H1 (cell line): Measurements from ENCODE around the gene SLC37A3. TPM values are rescaled to one million over a fixed set of nuclear protein-coding genes. Genes with fewer than 3 reads are reported as not detected.

Source experiments
- CTCF ChIA-PET: fragments of 300-600 bp; sonication (Branson Sonifier 250); formaldehyde crosslinking; loops from one replicate; lab custom pipeline; 2021; ENCODE audit not compliant: partially characterized antibody; lab: Charles Lee
- POLR2A ChIA-PET: fragments of 300-600 bp; sonication (Branson Sonifier 250); formaldehyde crosslinking; loops from one replicate; lab custom pipeline; 2021; ENCODE audit warnings: inconsistent platforms; ENCODE audit not compliant: partially characterized antibody; lab: Charles Lee
- DNase-seq, 2 experiments: peaks; one replicate each; pipeline versions ENCODE4 v3.0.0 to v3.0.0-alpha.2; 2010 to 2022; ENCODE audit warnings: low spot score in 2 of 2, low read depth in 1 of 2, mixed read lengths in 1 of 2
- FAIRE-seq: peaks from 2 replicates; lab custom pipeline; 2011; peaks lifted over from hg19 to GRCh38; lab: Jason Lieb, UNC
- H2AFZ ChIP-seq: 2 replicates; pipeline ENCODE4 v1.8.1; 2012; ENCODE audit warnings: low read length, inconsistent platforms
- H2AK5ac ChIP-seq: 2 replicates; pipeline ENCODE4 v1.6.1; 2013; ENCODE audit warnings: low read depth, low read length
- H2BK120ac ChIP-seq: replicated peaks from 2 replicates; pipeline ENCODE3; 2013; ENCODE audit warnings: low read depth, low read length, inconsistent platforms
- H2BK12ac ChIP-seq: 2 replicates; pipeline ENCODE4 v1.6.1; 2013; ENCODE audit warnings: low read depth, low read length
- H2BK15ac ChIP-seq: 2 replicates; pipeline ENCODE4 v1.6.1; 2013; ENCODE audit warnings: low read length
- H2BK20ac ChIP-seq: 2 replicates; pipeline ENCODE4 v1.6.1; 2013; ENCODE audit warnings: low read length
- H2BK5ac ChIP-seq: 2 replicates; pipeline ENCODE4 v1.6.1; 2013; ENCODE audit warnings: low read depth, low read length
- H3K14ac ChIP-seq: 2 replicates; pipeline ENCODE4 v1.6.1; 2013; ENCODE audit warnings: inconsistent platforms; ENCODE audit not compliant: insufficient read length
- H3K18ac ChIP-seq: 2 replicates; pipeline ENCODE4 v1.6.1; 2013; ENCODE audit warnings: low read length; ENCODE audit errors: extremely low read depth
- H3K23ac ChIP-seq: 2 replicates; pipeline ENCODE4 v1.6.1; 2013; ENCODE audit warnings: inconsistent platforms; ENCODE audit not compliant: insufficient read length
- H3K23me2 ChIP-seq: 2 replicates; pipeline ENCODE4 v1.6.1; 2013; ENCODE audit warnings: low read depth, low read length
- H3K27ac ChIP-seq: 2 replicates; pipeline ENCODE4 v1.6.1; 2011; ENCODE audit warnings: low read depth, low read length, inconsistent platforms
- H3K27me3 ChIP-seq, 4 experiments: replicated peaks in 1 of 4; 1 replicate in 1 of 4; 2 replicates in 3 of 4; pipeline versions ENCODE4 v1.6.1 to v1.8.1; 2011 to 2013; ENCODE audit warnings: low read length in 3 of 4, mild to moderate bottlenecking in 3 of 4, inconsistent platforms in 2 of 4, mixed read lengths in 2 of 4, moderate library complexity in 1 of 4; ENCODE audit not compliant: control insufficient read depth in 3 of 4, insufficient read depth in 3 of 4; ENCODE audit errors: extremely low read depth in 1 of 4
- H3K36me3 ChIP-seq, 4 experiments: 2 replicates each; pipeline versions ENCODE4 v1.6.1 to v1.8.1; 2011 to 2013; ENCODE audit warnings: mild to moderate bottlenecking in 4 of 4, low read length in 3 of 4, moderate library complexity in 2 of 4, control low read depth in 1 of 4, inconsistent platforms in 1 of 4; ENCODE audit not compliant: insufficient read depth in 4 of 4, control insufficient read depth in 2 of 4
- H3K4ac ChIP-seq: replicated peaks from 2 replicates; pipeline ENCODE3; 2013; ENCODE audit warnings: low read length, low read depth, mixed read lengths, inconsistent platforms; ENCODE audit not compliant: insufficient read length
- H3K4me1 ChIP-seq, 4 experiments: replicated peaks in 1 of 4; 1 replicate in 1 of 4; 2 replicates in 3 of 4; pipeline versions ENCODE4 v1.6.1 to v1.8.1; 2011 to 2013; ENCODE audit warnings: low read length in 3 of 4, inconsistent platforms in 2 of 4, mixed read lengths in 1 of 4; ENCODE audit not compliant: insufficient read depth in 4 of 4, control insufficient read depth in 3 of 4
- H3K4me2 ChIP-seq, 2 experiments: 2 replicates each; pipeline versions ENCODE4 v1.6.1 to v1.8.1; 2011 to 2013; ENCODE audit warnings: low read depth in 2 of 2, low read length in 2 of 2, control low read depth in 1 of 2, inconsistent platforms in 1 of 2, mild to moderate bottlenecking in 1 of 2; ENCODE audit not compliant: insufficient read depth in 1 of 2
- H3K4me3 ChIP-seq, 4 experiments: fragments of 200-600, 300-600 bp in 1 of 4; sonication (generic), shearing (Covaris generic), sonication (Bioruptor Twin) in 1 of 4; 2 replicates each; pipeline versions ENCODE4 v1.5.1 to v1.8.1; 2011 to 2016; ENCODE audit warnings: low read length in 4 of 4, low read depth in 3 of 4, control low read depth in 2 of 4, inconsistent platforms in 2 of 4, mild to moderate bottlenecking in 2 of 4, mixed read lengths in 1 of 4, moderate library complexity in 1 of 4; ENCODE audit not compliant: insufficient read depth in 2 of 4; ENCODE audit errors: extremely low read depth in 1 of 4
- H3K56ac ChIP-seq: replicated peaks from 2 replicates; pipeline ENCODE3; 2013; ENCODE audit warnings: low read depth, mild to moderate bottlenecking, mixed read lengths, low read length, inconsistent platforms; ENCODE audit not compliant: insufficient read length
- H3K79me1 ChIP-seq: 2 replicates; pipeline ENCODE4 v1.6.1; 2013; ENCODE audit warnings: low read depth, low read length, control low read depth
- H3K79me2 ChIP-seq, 2 experiments: 2 replicates each; pipeline versions ENCODE4 v1.6.1 to v1.8.1; 2012 to 2013; ENCODE audit warnings: low read length in 2 of 2, mild to moderate bottlenecking in 2 of 2, inconsistent platforms in 1 of 2; ENCODE audit not compliant: insufficient read depth in 2 of 2, control insufficient read depth in 1 of 2
- H3K9ac ChIP-seq, 4 experiments: replicated peaks in 1 of 4; 1 replicate in 1 of 4; 2 replicates in 3 of 4; pipeline versions ENCODE4 v1.6.1 to v1.8.1; 2011 to 2013; ENCODE audit warnings: low read depth in 3 of 4, low read length in 3 of 4, control low read depth in 2 of 4, mild to moderate bottlenecking in 2 of 4, moderate library complexity in 2 of 4, inconsistent platforms in 1 of 4; ENCODE audit errors: extremely low read depth in 1 of 4
- H3K9me3 ChIP-seq, 2 experiments: 2 replicates each; pipeline versions ENCODE4 v1.6.1 to v1.8.1; 2012 to 2013; ENCODE audit warnings: mild to moderate bottlenecking in 2 of 2, moderate library complexity in 2 of 2, control low read depth in 1 of 2, inconsistent platforms in 1 of 2, low read depth in 1 of 2, low read length in 1 of 2, mixed read lengths in 1 of 2; ENCODE audit not compliant: insufficient read depth in 2 of 2
- H4K20me1 ChIP-seq, 2 experiments: replicated peaks in 1 of 2; 2 replicates each; pipeline versions ENCODE3 to v1.8.1; 2011 to 2013; ENCODE audit warnings: inconsistent platforms in 2 of 2, low read length in 2 of 2, mild to moderate bottlenecking in 1 of 2; ENCODE audit not compliant: insufficient read depth in 2 of 2, control insufficient read depth in 1 of 2
- H4K5ac ChIP-seq: 2 replicates; pipeline ENCODE4 v1.6.1; 2013; ENCODE audit warnings: low read length, low read depth, mixed read lengths, inconsistent platforms; ENCODE audit not compliant: insufficient read length
- H4K8ac ChIP-seq: 2 replicates; pipeline ENCODE4 v1.8.0; 2013; ENCODE audit warnings: mild to moderate bottlenecking, moderate library complexity, low read length, inconsistent platforms; ENCODE audit not compliant: insufficient read depth; ENCODE audit errors: extremely low read depth
- H4K91ac ChIP-seq: replicated peaks from 2 replicates; pipeline ENCODE3; 2013; ENCODE audit warnings: low read length, mixed read lengths, inconsistent platforms; ENCODE audit not compliant: insufficient read length
- CTBP2 ChIP-seq: IDR thresholded peaks from 2 replicates; pipeline ENCODE4 v1.7.0; 2011; ENCODE audit warnings: borderline replicate concordance, mild to moderate bottlenecking, moderate library complexity, mixed read lengths, low read length; ENCODE audit not compliant: insufficient read depth, insufficient read length
- EP300 ChIP-seq, 2 experiments: IDR thresholded peaks; 1 replicate in 1 of 2; 2 replicates in 1 of 2; pipeline ENCODE4 v1.6.1; 2011 to 2012; ENCODE audit warnings: low read depth in 2 of 2, low read length in 2 of 2, mild to moderate bottlenecking in 2 of 2, borderline replicate concordance in 1 of 2, inconsistent platforms in 1 of 2, moderate library complexity in 1 of 2
- JUN ChIP-seq: IDR thresholded peaks from 2 replicates; pipeline ENCODE4 v1.6.1; 2011; ENCODE audit warnings: low read depth, mild to moderate bottlenecking, improper control_type of control experiment, low read length
- NANOG ChIP-seq: IDR thresholded peaks from 2 replicates; pipeline ENCODE4 v1.6.1; 2011; ENCODE audit warnings: low read length, low read depth, mild to moderate bottlenecking, inconsistent platforms; ENCODE audit not compliant: insufficient read depth, poor library complexity, severe bottlenecking
- RAD21 ChIP-seq, 2 experiments: IDR thresholded peaks in 1 of 2; conservative IDR thresholded peaks in 1 of 2; 2 replicates each; pipeline ENCODE4 v1.6.1; 2011; ENCODE audit warnings: low read depth in 2 of 2, low read length in 2 of 2, improper control_type of control experiment in 1 of 2, inconsistent platforms in 1 of 2, mild to moderate bottlenecking in 1 of 2, moderate library complexity in 1 of 2
- SIN3A ChIP-seq, 2 experiments: IDR thresholded peaks in 1 of 2; conservative IDR thresholded peaks in 1 of 2; 2 replicates each; pipeline ENCODE4 v1.6.1; 2011 to 2012; ENCODE audit warnings: low read length in 2 of 2, improper control_type of control experiment in 1 of 2, low read depth in 1 of 2, mild to moderate bottlenecking in 1 of 2
- WGBS, 2 experiments: shearing (Covaris generic) in 1 of 2; methylation state at CpG; one replicate each; pipeline versions ENCODE4 v1.1.6 to v1.1.7; 2013 to 2015; ENCODE audit warnings: low lambda C conversion rate in 2 of 2, mixed read lengths in 2 of 2, inconsistent platforms in 1 of 2, low coverage in 1 of 2, missing lambda C conversion rate in 1 of 2; ENCODE audit not compliant: insufficient replicate concordance in 2 of 2, insufficient coverage in 1 of 2, insufficient read length in 1 of 2; ENCODE audit errors: extremely low coverage in 1 of 2, missing lambda C conversion rate in 1 of 2; 5-methylcytosine and 5-hydroxymethylcytosine counted together
- polyA plus RNA-seq, 7 experiments: library from polyadenylated mRNA; depleted of rRNA in 3 of 7; stranded (reverse) in 5 of 7; unstranded in 2 of 7; fragments of >200 nt in 5 of 7; fragments of 200-250 nt in 2 of 7; gene quantifications; 1 replicate in 5 of 7; 2 replicates in 1 of 7; 4 replicates in 1 of 7; pipeline versions ENCODE4 v1.2.1 to v1.2.3, GENCODE V29; 2011 to 2013; ENCODE audit warnings: missing spikeins in 2 of 7, mixed read lengths in 2 of 7
- total RNA-seq: library from RNA; stranded (reverse); fragmentation: NEBNext Ultra II Directional; extraction: Animal tissue kit (Norgen Biotek cat#: 25700); gene quantifications from 2 replicates; pipeline ENCODE4 v1.2.1, GENCODE V29; 2021
- TF ChIP-seq, protein P1 (sequence below), 3 experiments: IDR thresholded peaks; 1 replicate in 2 of 3; 2 replicates in 1 of 3; pipeline versions ENCODE4 v1.5.1 to v1.6.1; 2011; ENCODE audit warnings: low read length in 3 of 3, mild to moderate bottlenecking in 3 of 3, inconsistent platforms in 2 of 3, low read depth in 1 of 3, moderate library complexity in 1 of 3; ENCODE audit not compliant: insufficient read depth in 1 of 3; ENCODE audit errors: control extremely low read depth in 1 of 3

SLC37A3 gene
- total and polyA plus RNA-seq, 2 of the 8 experiments (the other 6 are each of a cell fraction or from before 2014, with no cell fraction given), result 58.2 to 71.0 TPM

GRCh38 chr7:140342727-140343514 is 55.4 kb downstream of the SLC37A3 start:
- Histone ChIP-seq H3K9ac (no peak overlapping the region), H2BK5ac (no peak overlapping the region), H3K23ac (no peak overlapping the region), H4K8ac (no peak overlapping the region), H3K56ac (no peak overlapping the region), H4K91ac (no peak overlapping the region), H3K79me2 (0 out of 4 replicates have a peak, but pooled peaks cover 0 to 2% of the 10 kb centered on the region in 2 experiments), H2BK12ac (no peak overlapping the region), H3K23me2 (no peaks in the 10 kb centered on the region), H4K20me1 (peaks cover 0 to 2% of the 10 kb centered on the region in 2 experiments), H2AFZ (no peak overlapping the region), H4K5ac (no peak overlapping the region), H3K27me3 (no peaks in the 10 kb centered on the region), H3K4ac (no peak overlapping the region), H3K4me1 (no peaks in the 10 kb centered on the region), H3K4me3 (no peak overlapping the region), H2BK120ac (no peak overlapping the region), H3K36me3 (peaks cover 11 to 47% (median 32%) of the 10 kb centered on the region in 4 experiments; a peak in 7 of 8 replicates), H3K18ac (no peak overlapping the region), H3K79me1 (no peaks in the 10 kb centered on the region), H3K14ac (no peak overlapping the region), H2BK15ac (no peak overlapping the region), H2AK5ac (no peak overlapping the region), H2BK20ac (no peak overlapping the region), H3K9me3 (no peaks in the 10 kb centered on the region), H3K27ac (no peak overlapping the region), H3K4me2 (no peak overlapping the region)
- peak; percentile 85 for FAIRE-seq
- POLR2A ChIA-PET, result interaction anchor here (0.8 to 1.5 kb wide), 2 partner anchors 17 to 166 kb away, joined by 3 read pairs; partner anchors contain the start of gene KDM7A
- CTCF ChIA-PET, result interaction anchor here (0.6 to 1.6 kb wide), 18 partner anchors 9 to 335 kb away, joined by 3 to 9 read pairs (median 3); partner anchors contain the start of gene KDM7A
- WGBS, 2 experiments, result 73% methylated on average over 13 of the region's 13 CpGs; no CpG with 5 or more reads in 1 of the 2 experiments
- peak in 1 of 2 experiments; percentile 57 for DNase-seq
- no peak for TF ChIP-seq CTBP2
- TF ChIP-seq EP300 (IDR thresholded peaks at IDR 0.05; ENCODE audit: borderline replicate concordance in 1 of 2, low read depth in 2 of 2, low read length in 2 of 2), result no peak
- TF ChIP-seq NANOG, result no peak
- peak; percentile 89 to 90 for TF ChIP-seq RAD21 (IDR thresholded peaks at IDR 0.05 in 1 of 2, conservative IDR thresholded peaks at IDR 0.05 in 1 of 2; ENCODE audit: low read depth in 2 of 2, low read length in 2 of 2)
- TF ChIP-seq, protein P1, sequence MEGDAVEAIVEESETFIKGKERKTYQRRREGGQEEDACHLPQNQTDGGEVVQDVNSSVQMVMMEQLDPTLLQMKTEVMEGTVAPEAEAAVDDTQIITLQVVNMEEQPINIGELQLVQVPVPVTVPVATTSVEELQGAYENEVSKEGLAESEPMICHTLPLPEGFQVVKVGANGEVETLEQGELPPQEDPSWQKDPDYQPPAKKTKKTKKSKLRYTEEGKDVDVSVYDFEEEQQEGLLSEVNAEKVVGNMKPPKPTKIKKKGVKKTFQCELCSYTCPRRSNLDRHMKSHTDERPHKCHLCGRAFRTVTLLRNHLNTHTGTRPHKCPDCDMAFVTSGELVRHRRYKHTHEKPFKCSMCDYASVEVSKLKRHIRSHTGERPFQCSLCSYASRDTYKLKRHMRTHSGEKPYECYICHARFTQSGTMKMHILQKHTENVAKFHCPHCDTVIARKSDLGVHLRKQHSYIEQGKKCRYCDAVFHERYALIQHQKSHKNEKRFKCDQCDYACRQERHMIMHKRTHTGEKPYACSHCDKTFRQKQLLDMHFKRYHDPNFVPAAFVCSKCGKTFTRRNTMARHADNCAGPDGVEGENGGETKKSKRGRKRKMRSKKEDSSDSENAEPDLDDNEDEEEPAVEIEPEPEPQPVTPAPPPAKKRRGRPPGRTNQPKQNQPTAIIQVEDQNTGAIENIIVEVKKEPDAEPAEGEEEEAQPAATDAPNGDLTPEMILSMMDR (IDR thresholded peaks at IDR 0.05; ENCODE audit: control extremely low read depth in 1 of 3, insufficient read depth in 1 of 3, low read depth in 1 of 3, low read length in 3 of 3), result peak; percentile 79 to 88 (median 79)
- TF ChIP-seq JUN, result no peak
- TF ChIP-seq SIN3A (conservative IDR thresholded peaks at IDR 0.05 in 1 of 2, IDR thresholded peaks at IDR 0.05 in 1 of 2; ENCODE audit: low read depth in 1 of 2, low read length in 2 of 2), result no peak
